Neural progenitor cell (in vitro differentiated cells): ENCODE data around the gene PLEKHH2. TPM values are rescaled to one million over a fixed set of nuclear protein-coding genes. Genes with fewer than 3 reads are reported as not detected.
A peak's percentile ranks its signal among the peaks of the same experiment; 100 is the strongest.

Experiments
- DNase-seq: peaks from one replicate; pipeline ENCODE4 v3.0.0-alpha.2; 2016; ENCODE audit warnings: low spot score
- H2AFZ ChIP-seq: fragments of 200-600 bp; sonication (generic); replicated peaks from 2 replicates; pipeline ENCODE4 v1.6.1; 2016; ENCODE audit warnings: antibody characterized with exemption
- H3F3A ChIP-seq: fragments of 200-600 bp; sonication (generic); 2 replicates; pipeline ENCODE4 v1.6.1; 2016; ENCODE audit warnings: antibody characterized with exemption, low read depth
- H3K27ac ChIP-seq: fragments of 200-600 bp; sonication (generic); 2 replicates; pipeline ENCODE4 v1.5.1; 2016; ENCODE audit warnings: mild to moderate bottlenecking
- H3K27me3 ChIP-seq: fragments of 200-600 bp; sonication (generic); 2 replicates; pipeline ENCODE4 v1.6.1; 2016; ENCODE audit warnings: mild to moderate bottlenecking, moderate library complexity
- H3K36me3 ChIP-seq: fragments of 200-600 bp; sonication (generic); 2 replicates; pipeline ENCODE4 v1.5.1; 2016
- H3K4me1 ChIP-seq: fragments of 200-600 bp; sonication (generic); 2 replicates; pipeline ENCODE4 v1.6.1; 2016; ENCODE audit warnings: mixed run types
- H3K4me2 ChIP-seq: fragments of 200-600 bp; sonication (generic); 2 replicates; pipeline ENCODE4 v1.6.1; 2016
- H3K4me3 ChIP-seq: fragments of 200-600 bp; sonication (generic); 2 replicates; pipeline ENCODE4 v1.5.1; 2016
- H3K79me2 ChIP-seq: fragments of 200-600 bp; sonication (generic); 2 replicates; pipeline ENCODE4 v1.6.1; 2016; ENCODE audit warnings: low read depth
- H3K9ac ChIP-seq: fragments of 200-600 bp; sonication (generic); 2 replicates; pipeline ENCODE4 v1.6.1; 2016
- H3K9me3 ChIP-seq: fragments of 200-600 bp; sonication (generic); 2 replicates; pipeline ENCODE4 v1.5.1; 2016; ENCODE audit warnings: low read depth
- H4K20me1 ChIP-seq: fragments of 200-600 bp; sonication (generic); 2 replicates; pipeline ENCODE4 v1.6.1; 2016; ENCODE audit warnings: low read depth
- H3K27ac Mint-ChIP-seq: 3 replicates; pipeline ENCODE4 v1.8.0; 2021; ENCODE audit warnings: mixed read lengths
- H3K27me3 Mint-ChIP-seq: 2 replicates; pipeline ENCODE4 v1.8.0; 2022; ENCODE audit warnings: low read depth, mild to moderate bottlenecking, inconsistent platforms, moderate library complexity, mixed read lengths; ENCODE audit not compliant: insufficient read depth
- H3K36me3 Mint-ChIP-seq: 3 replicates; pipeline ENCODE4 v1.8.0; 2021; ENCODE audit warnings: mixed read lengths
- H3K4me1 Mint-ChIP-seq: 3 replicates; pipeline ENCODE4 v1.8.0; 2021; ENCODE audit warnings: mixed read lengths
- H3K4me3 Mint-ChIP-seq: 3 replicates; pipeline ENCODE4 v1.8.0; 2021; ENCODE audit warnings: mild to moderate bottlenecking, moderate library complexity, mixed read lengths
- H3K9me3 Mint-ChIP-seq: 3 replicates; pipeline ENCODE4 v1.8.0; 2020; ENCODE audit warnings: mixed read lengths
- CTCF ChIP-seq: fragments of 200-600 bp; sonication (generic); IDR thresholded peaks from 2 replicates; pipeline ENCODE4 v1.5.1; 2017; ENCODE audit warnings: antibody characterized with exemption, mild to moderate bottlenecking
- EZH2 ChIP-seq: fragments of 200-600 bp; sonication (generic); IDR thresholded peaks from 2 replicates; pipeline ENCODE4 v1.6.1; 2017; ENCODE audit warnings: antibody characterized with exemption, mild to moderate bottlenecking, moderate library complexity
- EZH2phosphoT487 ChIP-seq: fragments of 200-600 bp; sonication (generic); IDR thresholded peaks from 2 replicates; pipeline ENCODE4 v1.6.1; 2017; ENCODE audit warnings: antibody characterized with exemption
- total RNA-seq: library from RNA; depleted of rRNA; stranded (reverse); fragments of >200 nt; gene quantifications from 2 replicates; pipeline ENCODE4 v1.2.3, GENCODE V29; 2015; ENCODE audit warnings: low replicate concordance

Gene PLEKHH2
- total RNA-seq, 1 donor from 2014 or later = 11.2 TPM

GRCh38 chr2:43610361-43610760 is 26.7 kb upstream of the PLEKHH2 start:
- no peaks in the 10 kb centered on the region for H3K79me2 ChIP-seq
- Mint-ChIP-seq H3K27ac (no peak overlapping the region), H3K4me3 (no peak overlapping the region), H3K27me3 (peaks cover 5% of the 10 kb centered on the region), H3K9me3 (no peaks in the 10 kb centered on the region), H3K36me3 (no peaks in the 10 kb centered on the region), H3K4me1 (no peaks in the 10 kb centered on the region)
- H3K27ac ChIP-seq = no peak overlapping the region
- no peak overlapping the region for H2AFZ ChIP-seq
- TF ChIP-seq EZH2phosphoT487 = no peak
- no peak for TF ChIP-seq CTCF
- no peak for TF ChIP-seq EZH2
- peaks cover 6% of the 10 kb centered on the region for H3F3A ChIP-seq
- no peak overlapping the region for H3K4me3 ChIP-seq
- H3K9ac ChIP-seq = no peak overlapping the region
- no peaks in the 10 kb centered on the region for H3K27me3 ChIP-seq
- H3K36me3 ChIP-seq = no peaks in the 10 kb centered on the region
- no peaks in the 10 kb centered on the region for H3K9me3 ChIP-seq
- no peak for DNase-seq
- H4K20me1 ChIP-seq = no peaks in the 10 kb centered on the region
- H3K4me2 ChIP-seq = no peak overlapping the region
- H3K4me1 ChIP-seq = peaks cover 5% of the 10 kb centered on the region

- DNase-seq = peak; percentile 78
- H3K79me2 ChIP-seq = no peaks in the 10 kb centered on the region
- H3K4me1 ChIP-seq = no peaks in the 10 kb centered on the region
- Mint-ChIP-seq H3K27me3 (peaks cover 5% of the 10 kb centered on the region), H3K4me3 (no peak overlapping the region), H3K27ac (peak overlapping the region; percentile 2), H3K4me1 (no peaks in the 10 kb centered on the region), H3K36me3 (no peaks in the 10 kb centered on the region), H3K9me3 (no peaks in the 10 kb centered on the region)
- no peaks in the 10 kb centered on the region for H3K27me3 ChIP-seq
- H3K9ac ChIP-seq = no peak overlapping the region
- no peak overlapping the region for H3K4me2 ChIP-seq
- peak overlapping the region; percentile 44 for H2AFZ ChIP-seq
- H3K27ac ChIP-seq = no peak overlapping the region
- peaks cover 6% of the 10 kb centered on the region for H3F3A ChIP-seq
- H4K20me1 ChIP-seq = no peaks in the 10 kb centered on the region
- no peaks in the 10 kb centered on the region for H3K9me3 ChIP-seq
- H3K36me3 ChIP-seq = no peaks in the 10 kb centered on the region
- TF ChIP-seq CTCF (peak; percentile 86), EZH2phosphoT487 (no peak), EZH2 (no peak)
- H3K4me3 ChIP-seq = no peak overlapping the region
Measured at GRCh38 chr2:43611987-43612894, 24.8 kb upstream of the PLEKHH2 start.

GRCh38 chr2:43612944-43613343 is 24.1 kb upstream of the PLEKHH2 start:
- Mint-ChIP-seq H3K36me3 (no peaks in the 10 kb centered on the region), H3K4me1 (no peaks in the 10 kb centered on the region), H3K27me3 (peaks cover 5% of the 10 kb centered on the region), H3K4me3 (no peak overlapping the region), H3K27ac (no peak overlapping the region), H3K9me3 (no peaks in the 10 kb centered on the region)
- Histone ChIP-seq H3K4me1 (no peaks in the 10 kb centered on the region), H4K20me1 (no peaks in the 10 kb centered on the region), H3K4me3 (no peak overlapping the region), H3K9me3 (no peaks in the 10 kb centered on the region), H3K36me3 (no peaks in the 10 kb centered on the region), H3F3A (peaks cover 6% of the 10 kb centered on the region), H3K9ac (no peak overlapping the region), H3K4me2 (no peak overlapping the region), H2AFZ (peak overlapping the region; percentile 44), H3K27ac (no peak overlapping the region), H3K27me3 (no peaks in the 10 kb centered on the region), H3K79me2 (no peaks in the 10 kb centered on the region)
- no peak for DNase-seq
- no peak for TF ChIP-seq CTCF
- no peak for TF ChIP-seq EZH2phosphoT487
- no peak for TF ChIP-seq EZH2
